NCI-H748 (cell line): ENCODE results near the gene PELI2.

Source experiments
- DNase-seq: peaks from one replicate; lab custom pipeline; 2025; ENCODE audit not compliant: unreplicated experiment; lab: John Stamatoyannopoulos, UW

The PELI2 gene

GRCh38 chr14:56224691-56225681 is 106.8 kb downstream of the PELI2 start:
- DNase-seq: peak; percentile 60

DNA sequence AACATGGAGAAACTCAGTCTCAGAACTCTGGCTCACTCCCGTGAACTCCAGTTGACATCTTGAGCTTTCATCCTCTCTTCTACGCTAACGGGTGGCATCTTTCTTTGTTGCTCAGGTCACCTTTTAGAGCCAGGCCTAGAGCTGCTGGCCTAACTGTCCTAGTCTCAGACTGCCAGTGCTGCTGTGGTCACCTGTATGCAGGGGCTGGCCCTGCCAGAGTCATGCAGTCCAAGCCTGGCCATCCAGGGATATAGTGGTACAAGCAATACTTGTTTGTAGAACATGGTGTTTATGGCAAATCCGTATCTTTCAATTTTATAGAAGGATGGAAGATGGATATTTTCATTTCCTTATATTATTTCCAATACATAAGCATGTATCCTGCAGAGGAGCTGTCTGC is 117.2 kb downstream of the PELI2 start:
- no peak for DNase-seq

DNA sequence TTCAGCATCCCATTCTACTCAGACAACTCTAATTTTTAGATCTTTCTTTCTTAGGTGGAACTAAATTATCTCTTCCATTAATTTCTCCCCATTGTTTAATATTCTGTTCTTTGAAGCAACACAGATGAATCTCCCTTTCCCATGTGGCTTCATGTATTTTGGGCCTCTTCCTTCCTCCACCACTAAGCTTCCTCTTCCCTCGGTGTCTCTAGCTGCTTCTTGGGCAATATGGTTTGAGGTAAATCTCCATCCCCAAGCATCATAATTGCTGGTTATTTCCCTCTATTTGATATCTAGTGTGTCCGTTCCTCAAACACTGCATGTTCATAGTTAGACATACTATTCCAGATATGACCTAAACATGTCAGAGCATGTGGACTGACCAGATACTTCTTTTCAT is 119.2 kb downstream of the PELI2 start:
- no peak for DNase-seq

GRCh38 chr14:56241461-56241860 is 123.2 kb downstream of the PELI2 start:
- no peak for DNase-seq

DNA sequence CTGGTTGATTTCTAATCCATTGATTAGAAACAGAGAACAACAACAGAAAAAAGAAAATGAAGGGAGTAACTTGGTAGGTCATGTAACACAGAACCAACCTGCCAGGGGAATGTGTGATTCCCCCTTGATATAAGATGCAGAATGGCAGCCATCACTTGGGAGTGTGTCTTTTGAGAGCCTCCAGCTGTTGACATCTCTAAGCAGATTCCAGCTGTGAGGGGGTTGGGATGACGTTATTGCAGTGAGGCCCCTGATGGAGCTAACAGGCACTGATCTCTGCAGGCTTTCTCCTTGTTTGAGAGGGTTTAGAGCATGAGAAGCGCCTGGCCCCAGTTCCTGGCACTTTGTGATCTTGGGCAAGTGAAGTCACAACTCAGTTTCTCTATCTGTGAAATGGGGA is 124.9 kb downstream of the PELI2 start:
- no peak for DNase-seq

GRCh38 chr14:56244138-56244789 is 126.1 kb downstream of the PELI2 start:
- no peak for DNase-seq

DNA sequence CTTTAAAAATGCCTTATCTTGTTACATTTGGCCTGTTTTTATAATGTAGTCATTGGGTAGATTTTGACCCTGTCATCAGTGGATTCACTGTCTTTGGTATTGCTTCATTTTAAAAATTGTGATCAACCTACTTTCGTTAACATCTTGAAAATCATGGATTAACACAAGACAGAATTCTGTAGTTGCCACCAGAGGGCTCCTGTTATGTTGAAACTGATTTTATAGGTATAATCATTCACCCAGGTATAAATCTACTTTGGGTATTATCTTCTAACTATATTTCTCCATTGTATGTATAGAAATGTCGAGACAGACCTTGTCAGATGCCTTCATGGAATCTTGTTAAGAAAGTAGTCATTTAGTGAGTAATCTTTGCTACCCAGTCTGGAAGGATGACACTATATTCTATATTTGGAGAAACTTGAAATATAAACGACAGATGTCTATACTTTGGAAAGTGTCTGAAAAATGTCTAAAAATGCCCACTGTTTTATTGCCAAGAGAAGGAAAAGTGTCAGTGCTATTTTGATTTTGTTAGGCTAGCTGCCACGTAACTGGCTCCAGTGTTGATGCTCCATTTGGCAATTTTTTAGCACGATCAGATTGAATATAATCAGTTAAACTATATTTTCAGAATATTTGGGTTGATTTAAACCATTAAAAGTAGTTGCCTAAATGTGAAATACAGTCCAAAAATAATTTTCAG is 129.4 kb downstream of the PELI2 start:
- DNase-seq: peak; percentile 8

- no peak for DNase-seq
Observed at GRCh38 chr14:56248442-56248841, 130.2 kb downstream of the PELI2 start.

GRCh38 chr14:56261046-56261445 is 142.8 kb downstream of the PELI2 start:
- DNase-seq: no peak

DNA sequence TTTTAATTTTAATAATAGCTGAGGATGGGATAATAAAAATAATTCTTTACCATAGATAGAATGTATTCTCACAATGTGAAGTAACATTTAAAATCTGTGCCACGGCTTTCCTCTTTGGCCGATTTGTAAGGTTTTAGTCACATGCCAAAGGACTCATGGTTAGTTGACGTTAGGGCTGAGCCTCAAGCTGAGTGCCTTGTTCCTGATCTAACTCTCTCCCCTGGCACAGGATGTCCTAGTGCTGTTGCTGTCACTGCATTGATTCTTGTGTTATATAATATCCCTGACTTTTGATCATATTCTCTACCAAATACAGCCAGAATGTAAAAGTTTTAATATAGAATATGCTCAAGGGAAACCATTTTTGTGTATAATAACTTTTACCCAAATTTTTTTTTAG is 144.3 kb downstream of the PELI2 start:
- DNase-seq: no peak

GRCh38 chr14:56268039-56268438 is 149.8 kb downstream of the PELI2 start:
- no peak for DNase-seq

- DNase-seq: no peak
Observed at GRCh38 chr14:56268673-56269072, 150.5 kb downstream of the PELI2 start.

DNA sequence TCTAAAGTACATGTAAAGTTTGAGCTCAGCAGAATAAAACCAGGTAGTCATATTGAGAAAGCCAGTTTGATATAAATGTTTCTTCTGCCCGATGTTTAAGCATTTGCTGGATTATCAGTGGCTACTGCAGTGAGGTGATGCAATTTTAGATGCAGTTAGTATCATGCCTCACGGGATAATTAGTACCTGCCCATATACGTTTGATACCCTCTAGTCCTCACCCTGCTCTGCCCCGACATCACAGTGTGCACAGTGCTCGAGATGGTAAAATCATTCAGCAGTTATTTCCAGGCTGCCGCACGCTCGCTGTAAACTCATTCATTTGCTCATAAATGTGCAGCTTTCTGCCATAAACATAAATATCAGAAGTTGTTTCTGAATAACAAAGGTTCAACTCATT is 152.7 kb downstream of the PELI2 start:
- DNase-seq: no peak

GRCh38 chr14:56271970-56272369 is 153.8 kb downstream of the PELI2 start:
- DNase-seq: peak; percentile 51

GRCh38 chr14:56273155-56273554 is 154.9 kb downstream of the PELI2 start:
- no peak for DNase-seq

- no peak for DNase-seq
Observed at GRCh38 chr14:56273951-56274350, 155.7 kb downstream of the PELI2 start.

- DNase-seq: no peak
Observed at GRCh38 chr14:56274556-56274955, 156.3 kb downstream of the PELI2 start.

- no peak for DNase-seq
Observed at GRCh38 chr14:56276108-56276507, 157.9 kb downstream of the PELI2 start.

- no peak for DNase-seq
Observed at GRCh38 chr14:56278383-56278782, 160.2 kb downstream of the PELI2 start.

DNA sequence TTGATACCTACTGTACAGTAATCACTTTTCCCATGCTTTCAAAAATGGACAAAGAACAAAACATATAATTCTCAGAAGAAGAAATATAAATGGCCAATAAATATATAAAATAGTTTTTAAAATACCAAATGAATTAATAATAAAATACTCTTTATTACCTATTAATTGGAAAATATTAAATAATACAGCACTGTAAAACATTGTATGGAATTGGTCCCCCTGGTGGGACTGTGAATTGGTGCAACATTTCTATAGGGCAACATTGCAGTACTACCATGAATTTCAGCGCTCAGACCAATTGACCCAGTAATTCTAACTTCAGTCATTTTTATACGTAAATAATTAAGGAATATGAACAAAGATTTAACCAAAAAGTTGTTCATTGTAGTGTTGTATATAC is 162.6 kb downstream of the PELI2 start:
- DNase-seq: no peak

DNA sequence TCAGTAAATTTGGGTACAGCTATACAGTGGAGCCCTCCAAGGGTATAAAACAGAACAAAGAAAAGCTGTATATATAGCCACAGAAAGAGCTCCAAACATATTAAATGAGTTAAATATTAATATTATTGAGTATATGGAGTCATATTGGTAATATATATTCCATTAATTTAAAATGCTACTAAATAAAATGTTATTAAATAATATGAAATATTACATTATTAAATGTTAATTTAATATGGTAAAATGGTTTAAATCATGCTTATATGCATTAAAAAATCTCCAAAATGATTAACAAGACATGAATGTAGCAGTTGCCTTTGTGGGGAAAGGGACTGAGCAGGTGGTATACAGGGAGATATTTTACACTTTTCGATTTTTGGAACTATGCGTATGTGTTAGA is 164.0 kb downstream of the PELI2 start:
- no peak for DNase-seq

DNA sequence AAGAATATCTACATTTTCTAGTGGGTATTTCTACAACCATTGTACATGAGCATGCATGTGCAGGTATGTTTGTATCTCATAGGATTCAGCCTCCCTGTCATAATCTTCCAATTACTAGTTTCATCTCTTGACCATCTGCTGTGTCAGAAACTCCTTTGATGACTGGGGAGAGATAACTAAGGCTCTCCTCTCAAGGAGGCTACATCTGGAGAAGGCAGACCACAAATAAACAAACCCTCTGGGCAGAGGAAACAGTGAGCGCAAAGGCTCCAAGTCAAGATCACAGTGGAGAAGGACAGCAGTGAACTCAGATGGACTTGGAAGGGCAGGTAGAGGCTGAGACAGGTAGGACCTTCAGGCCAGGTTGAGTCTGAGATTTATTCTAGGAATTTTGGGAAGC is 166.4 kb downstream of the PELI2 start:
- no peak for DNase-seq
